Hepatic stellate cell (primary cell): ENCODE measurements around the gene SLC6A9.

ENCODE experiments used
- DNase-seq: peaks from one replicate; pipeline ENCODE4 v3.0.0; 2011; ENCODE audit warnings: low spot score

The SLC6A9 gene

DNA sequence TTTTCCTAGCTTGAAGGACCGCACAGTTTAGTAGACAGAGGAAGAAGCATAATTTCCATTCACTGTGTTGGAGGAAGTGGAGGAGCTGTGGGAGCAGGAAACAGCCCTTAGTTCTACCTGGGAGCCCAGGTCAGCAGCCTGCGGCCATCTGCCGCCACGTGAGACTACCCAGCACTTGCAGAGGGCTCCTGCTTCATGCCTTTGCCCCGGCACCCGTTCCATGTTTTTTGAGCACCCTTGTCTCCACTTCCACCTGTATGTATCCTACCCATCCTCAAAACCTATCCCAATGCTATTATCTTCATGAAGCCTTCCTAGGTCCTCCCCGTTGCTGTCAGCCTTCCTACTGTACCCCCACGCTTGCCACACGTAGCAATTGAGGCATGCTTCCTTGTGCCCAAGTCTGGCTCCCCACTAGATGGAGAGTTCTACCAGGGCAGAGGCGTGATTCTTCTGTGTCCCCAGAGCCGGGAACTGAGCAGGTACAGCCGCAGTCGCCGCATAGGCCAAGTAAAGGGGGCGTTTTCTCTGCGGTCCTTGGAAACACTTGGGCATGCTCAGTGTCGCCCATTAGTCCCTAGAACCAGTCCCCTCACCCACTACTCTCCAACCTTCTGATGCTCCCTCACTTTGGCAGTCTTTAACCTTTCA is 1.9 kb downstream of the SLC6A9 start:
- peak; percentile 63 for DNase-seq

DNA sequence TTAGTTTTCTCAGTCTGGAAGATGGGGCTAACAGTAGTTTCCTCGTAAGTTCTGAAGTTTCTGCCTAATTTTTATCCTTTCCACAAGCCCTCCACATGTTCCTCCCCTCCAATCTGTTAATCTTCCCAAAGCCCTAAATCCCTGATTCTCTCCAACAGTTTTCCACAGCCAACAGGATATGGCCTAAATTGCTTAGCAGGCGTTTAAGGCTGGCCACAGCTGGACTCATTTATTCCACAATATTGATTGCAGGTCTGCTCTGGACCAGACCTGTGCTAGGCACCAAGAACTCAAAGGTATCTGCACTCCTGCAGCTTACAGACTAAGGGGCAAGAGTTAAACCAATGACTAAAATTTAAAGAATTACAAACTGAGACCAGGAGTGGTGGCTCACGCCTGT is 3.9 kb downstream of the SLC6A9 start:
- DNase-seq, result no peak

DNA sequence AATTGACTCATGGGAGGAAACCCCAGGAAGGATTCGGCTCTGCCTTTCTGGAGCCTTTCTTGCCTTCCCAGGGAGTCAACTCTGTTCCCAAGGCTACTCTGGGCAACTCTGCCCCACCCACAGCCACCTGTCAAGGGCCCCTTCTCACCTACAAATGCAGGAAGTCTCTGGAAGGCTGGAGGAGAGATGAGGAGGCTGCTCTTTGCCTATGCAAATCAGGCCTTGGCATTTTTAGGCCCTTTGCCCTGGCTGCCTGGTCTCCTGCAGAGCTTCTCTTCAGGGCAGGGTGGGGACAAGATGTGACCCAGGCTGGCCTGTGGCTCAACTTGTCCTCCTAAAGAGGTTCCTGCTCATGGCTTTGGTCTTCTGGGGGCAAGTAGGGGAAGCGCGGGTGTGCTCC is 5.4 kb downstream of the SLC6A9 start:
- no peak for DNase-seq

DNA sequence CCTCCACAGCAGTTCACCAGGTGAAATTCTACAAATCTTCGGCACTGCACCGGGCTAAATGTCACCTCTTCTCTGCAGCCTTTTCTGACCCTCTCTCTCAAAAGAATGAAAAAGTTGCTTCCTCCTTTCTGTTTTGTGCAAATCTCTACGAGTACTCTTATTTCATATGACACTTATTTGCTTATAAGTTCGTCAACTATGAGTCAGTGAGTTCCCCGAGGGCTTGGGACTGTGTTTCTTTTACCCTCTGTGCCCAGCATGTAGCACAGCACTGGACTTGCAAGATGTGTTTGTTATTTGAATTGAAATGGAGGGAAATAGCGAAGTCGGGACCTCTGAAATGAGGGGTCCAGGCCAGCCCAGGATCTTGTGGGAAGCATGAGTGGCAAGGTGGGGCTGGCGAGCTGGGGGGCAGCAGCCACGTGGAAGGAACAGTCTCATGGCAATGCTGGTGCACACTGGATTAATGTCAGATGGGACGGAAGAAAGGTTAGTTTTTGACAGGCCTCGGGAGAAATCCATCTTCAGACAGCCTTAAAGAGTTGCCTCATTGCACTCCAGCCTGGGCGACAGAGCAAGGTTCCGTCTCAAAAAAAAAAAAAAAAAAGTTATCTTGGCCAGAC is 6.2 kb downstream of the SLC6A9 start:
- no peak for DNase-seq

DNA sequence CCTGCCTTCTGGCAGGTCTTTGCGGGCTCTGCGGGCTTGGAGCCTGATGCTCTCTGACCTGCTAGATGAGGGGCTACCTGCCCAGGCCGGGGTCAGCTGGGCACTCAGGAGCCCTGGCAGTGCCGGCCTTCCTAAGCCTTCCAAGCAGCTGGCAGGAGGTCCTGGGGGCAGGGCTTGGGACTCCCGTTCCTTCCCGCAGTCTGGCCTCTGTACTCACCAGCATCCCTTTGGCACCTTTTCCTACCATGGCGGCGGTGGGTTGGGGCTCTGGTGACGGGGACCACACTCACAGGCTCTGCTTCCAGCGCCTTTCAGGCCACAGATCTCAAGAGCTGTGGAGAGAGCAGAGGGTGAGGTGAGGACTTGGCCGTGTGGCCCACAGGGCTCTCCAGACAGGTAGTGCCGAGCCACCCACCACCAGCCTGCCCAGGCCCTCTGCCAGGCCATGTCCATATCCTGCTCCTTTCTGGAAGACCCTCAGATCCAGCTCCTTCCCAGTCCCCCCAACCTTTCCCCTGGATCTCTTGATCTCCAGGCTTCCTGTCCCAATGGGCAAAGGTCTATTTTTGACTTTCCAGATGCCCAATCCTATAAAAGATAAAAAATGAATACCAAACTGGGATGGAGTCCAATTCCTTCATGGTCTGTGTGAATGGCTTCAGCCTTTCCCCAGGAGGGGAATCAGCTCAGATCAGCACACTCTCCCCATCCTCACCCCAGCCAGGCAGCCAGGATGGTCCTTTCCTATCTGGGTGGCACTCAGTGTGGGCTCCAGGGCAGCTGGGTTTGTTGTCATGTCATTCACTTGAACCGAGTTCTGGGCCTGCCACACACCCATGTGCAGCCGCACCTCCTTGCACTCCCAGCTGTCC is 7.0 kb downstream of the SLC6A9 start:
- no peak for DNase-seq

DNA sequence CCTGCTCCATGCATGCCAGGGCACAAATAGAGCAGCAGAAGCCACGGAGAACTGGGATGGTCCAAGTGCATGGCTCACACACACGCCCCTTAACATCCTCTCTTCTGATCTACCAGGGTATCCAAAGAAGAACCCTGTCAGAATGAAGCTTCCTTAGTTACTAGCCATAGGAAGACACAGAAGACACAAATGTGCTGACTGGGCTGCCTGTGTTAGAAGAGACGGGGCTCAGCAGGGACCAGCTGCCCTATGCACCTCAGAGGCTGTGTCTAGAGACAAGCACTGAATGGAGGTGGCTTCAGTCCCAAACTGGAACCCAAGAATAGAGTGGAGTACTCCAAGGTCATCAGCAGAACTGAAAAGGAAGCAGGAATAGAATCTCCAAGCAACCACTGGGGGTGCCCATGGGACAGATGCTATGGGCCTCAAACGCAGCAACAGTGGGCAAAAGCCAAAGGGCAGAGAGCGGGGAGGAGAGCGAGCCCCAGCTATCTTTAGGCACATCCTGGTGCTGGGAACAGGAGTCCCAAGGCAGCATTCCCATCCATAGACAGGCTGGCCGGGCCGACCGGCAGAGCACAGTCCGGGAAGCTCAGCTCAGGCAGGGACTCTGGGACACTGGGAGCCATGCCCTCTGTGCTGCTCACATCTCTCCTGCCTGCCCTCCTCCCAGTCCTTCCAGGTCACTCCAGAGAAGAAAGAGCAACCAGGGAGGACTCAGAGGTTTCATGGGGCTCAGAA is 9.5 kb downstream of the SLC6A9 start:
- no peak for DNase-seq

DNA sequence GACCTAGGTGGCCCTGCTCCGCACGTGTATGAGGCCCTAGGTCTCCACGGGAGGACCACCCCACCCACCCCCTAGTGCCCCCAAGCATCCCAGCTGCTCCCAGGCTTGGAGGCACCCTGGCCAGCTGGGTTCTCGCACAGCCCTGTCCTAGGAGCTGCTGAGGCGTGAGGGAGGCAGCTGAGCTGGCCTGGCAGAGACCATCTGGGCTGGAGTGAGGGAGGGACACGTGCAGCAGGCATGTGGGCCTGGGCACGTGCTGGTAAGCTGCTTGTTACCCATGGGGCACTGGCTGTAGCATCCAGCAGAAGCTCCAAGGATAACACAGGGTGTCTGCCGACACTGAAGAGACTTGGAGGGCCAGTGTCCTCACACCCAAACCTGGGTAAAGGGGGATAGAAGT is 10.1 kb downstream of the SLC6A9 start:
- no peak for DNase-seq

DNA sequence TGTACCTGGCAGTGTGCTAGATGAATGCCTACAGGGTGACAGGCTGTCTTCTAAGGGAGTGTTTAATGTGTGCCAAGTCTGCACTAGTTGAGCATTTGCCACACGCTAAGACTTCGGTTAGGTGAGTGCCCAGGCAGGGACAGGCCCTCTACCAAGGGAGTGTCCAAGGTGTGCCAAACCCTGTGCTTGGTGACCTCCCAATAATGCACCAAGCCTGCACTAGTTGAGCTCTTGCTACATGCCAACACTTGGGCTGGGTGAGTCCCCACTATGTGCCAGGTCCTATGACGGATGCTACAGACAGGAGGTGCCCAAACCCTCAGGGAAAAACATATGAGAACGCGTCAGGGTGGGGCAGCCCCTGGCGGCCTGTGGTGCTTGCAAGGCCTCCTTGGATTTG is 10.8 kb downstream of the SLC6A9 start:
- no peak for DNase-seq

DNA sequence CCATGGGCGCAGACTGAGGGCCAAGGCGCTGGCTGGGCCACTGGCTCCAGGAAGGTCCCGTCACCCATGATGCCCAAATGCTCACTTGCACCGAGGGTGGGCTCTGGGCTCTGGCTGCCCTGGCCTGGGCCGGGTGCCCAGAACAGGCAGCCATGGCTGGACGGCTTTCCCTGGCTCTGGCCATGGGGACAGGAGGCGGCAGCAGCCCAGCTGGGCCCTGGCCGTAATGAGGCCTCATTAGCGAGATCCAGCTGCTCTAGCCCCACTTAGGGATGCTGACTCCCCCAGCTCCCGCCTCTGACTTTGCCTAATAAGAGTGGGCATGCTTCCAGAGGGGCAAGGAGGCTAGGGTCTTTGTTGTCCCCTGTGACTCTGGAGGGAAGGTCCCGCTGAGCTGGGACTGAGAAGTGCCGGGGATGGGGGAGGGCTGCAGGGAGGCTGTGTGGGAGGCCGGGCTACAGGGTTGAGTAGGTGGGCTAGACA is 11.8 kb downstream of the SLC6A9 start:
- DNase-seq, result no peak

DNA sequence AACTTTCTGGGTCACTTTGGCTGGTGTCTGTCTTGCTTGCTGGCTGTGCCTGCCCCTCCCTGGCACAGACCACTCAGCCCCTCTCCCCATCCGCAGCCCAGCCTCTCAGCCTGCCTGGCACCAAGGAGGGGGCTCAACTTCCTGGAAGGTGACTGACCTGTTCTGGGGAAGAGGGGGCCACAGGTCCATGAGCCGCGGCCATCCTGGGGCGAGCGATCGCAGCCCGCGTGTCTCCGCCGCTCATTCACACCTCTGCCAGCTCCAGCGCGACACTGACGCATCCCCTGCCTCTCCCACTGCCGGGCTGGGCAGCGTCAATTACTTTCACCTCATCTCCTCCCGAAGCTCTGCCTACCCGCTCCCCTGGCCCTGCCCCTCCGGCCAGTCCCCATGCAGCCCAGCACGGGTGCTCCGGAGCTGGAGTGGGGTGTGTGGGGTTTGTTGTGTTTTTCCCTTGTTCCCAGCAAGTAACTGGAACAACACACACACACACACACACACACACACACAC is 14.3 kb downstream of the SLC6A9 start:
- DNase-seq, result no peak

DNA sequence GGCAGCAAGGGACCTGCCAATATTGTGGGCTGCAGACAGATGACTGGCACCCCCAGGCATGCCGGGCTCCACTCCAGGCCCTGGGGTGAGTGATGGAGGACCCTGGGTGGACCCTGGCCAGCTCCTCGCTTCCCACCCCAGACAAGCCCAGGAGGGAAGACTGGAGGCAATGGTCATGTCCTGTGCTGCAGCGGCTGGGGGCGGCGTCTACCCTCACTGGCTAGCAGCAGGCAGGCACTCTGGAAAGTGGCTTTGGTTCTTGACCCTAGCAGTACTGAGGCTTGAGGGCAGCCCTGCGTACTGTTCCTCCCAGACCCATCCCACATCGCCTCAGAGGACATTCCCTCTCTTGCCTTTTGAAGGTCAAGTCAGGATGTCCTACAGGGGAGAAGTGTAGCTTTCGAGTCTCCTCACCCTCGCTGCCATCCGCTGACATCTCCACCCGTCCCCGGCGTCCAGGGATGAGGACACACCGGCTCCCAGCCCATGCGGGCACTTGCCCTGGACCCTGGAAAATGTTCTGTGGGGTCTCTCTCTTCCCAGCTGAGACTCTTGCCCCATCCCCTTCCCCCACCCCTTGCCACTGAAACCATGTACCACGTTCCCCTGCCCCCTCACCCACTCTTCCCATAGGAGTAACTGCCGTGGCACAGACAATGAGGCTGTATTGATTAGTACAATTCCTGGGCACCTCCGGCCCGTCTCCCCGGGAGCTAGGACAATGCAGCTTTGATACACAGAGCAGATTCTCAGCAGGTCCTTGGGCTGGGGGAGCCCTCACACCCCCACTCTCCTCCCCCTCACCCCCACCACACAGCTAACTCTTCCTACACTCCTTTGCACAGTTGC is 15.0 kb downstream of the SLC6A9 start:
- no peak for DNase-seq

DNA sequence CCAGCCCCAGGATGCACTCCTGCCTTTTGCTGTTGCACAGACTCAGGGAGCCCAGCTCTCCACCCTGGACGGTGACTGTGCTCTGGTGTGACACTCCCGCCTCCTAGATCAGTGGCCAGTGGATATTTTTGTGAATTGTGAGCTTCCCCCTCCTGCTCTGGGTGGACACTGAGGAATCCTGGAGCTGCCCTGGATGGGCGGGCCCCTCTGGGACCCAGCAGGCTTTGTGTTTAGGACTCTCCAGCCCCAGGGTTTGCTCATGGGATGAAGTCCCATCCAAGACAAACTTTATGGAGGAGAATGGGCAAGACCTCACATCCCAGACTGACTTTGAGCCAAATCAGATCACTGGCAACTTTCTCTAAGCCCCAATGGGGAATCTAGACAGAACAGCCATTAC is 16.1 kb downstream of the SLC6A9 start:
- DNase-seq, result peak; percentile 43

DNA sequence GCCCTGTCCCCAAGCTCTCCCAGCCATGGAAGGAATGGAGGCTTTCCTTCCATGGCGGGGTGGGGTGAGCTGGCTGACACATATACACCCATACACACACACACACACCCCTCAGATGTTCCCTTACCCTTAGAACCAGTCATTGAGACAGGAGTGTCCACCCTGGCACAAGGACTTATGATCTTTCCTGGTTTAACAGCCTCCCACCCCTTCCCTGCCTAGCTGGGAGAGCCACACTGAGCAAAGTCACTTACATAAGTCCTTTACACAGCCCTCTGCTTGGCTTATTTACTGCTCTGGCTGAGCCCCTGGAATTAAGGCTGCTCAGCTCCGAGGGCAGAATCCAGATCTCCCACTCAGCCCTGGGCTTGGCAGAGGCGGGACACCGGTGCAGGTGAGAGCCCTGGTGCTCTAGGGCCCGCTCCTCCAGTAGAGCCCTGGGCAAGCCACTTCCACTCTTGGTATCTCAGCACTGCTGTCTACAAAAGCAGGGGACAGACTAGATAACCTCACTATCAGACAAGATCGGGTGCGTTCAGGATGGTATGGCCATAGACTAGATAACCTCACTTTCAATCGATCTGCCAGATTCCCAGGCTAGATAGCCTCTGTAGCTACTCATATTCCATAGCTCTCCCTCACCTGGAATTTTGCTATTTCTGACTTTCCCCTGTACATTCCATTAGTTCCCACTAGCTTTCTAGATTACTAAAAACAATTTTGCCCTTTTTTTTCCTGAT is 16.7 kb downstream of the SLC6A9 start:
- DNase-seq, result no peak

DNA sequence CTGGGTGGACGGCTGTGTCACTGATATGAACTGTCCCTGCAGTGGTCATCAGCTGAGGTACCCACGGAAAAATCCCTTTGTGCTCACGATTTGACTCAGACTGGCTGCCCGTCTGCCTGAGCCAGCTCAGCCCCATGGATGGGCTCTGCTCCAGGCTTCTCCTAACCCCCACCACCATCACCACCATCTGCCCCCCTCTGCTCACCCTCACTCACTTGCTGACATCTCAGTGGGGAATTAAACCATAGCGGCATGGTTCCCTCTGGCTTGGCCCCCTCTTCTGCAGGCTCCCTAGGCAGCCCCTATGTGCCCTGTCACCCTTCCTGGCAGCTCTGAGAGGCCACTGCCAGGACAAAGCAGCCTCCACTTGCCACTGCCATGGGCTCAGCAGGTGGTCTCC is 17.3 kb downstream of the SLC6A9 start:
- DNase-seq, result no peak

DNA sequence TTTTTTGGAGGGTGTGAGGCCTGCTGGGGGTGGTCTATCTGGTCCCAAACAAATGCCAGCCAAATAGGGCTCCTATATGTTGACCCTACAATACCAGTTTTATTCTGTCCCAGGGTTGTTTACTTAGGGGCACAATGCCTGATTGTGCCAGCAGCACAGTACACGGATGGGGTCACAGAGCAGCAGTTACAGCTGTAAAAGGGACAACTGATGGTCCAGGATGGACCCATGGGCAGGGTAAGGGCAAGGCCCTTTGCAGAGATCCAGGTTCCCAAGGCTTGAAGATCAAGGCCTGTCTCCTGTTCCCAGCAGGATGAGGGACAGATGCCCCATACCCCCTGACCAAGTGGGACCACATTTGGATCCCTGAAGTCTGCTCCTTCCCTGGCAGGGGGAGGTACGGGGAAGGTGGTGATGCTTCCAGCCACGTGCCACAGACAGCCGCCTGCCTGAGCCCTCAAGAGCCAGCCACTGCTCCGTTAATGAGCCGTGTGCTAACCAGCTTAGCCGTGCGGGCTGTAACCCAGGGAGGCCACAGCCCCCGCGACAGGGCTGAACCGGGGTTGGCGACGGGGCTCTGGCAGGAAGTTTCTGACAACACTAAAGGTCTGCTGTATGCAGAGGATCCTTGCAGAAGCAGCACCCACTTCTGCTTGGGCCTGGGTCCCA is 18.2 kb downstream of the SLC6A9 start:
- no peak for DNase-seq

DNA sequence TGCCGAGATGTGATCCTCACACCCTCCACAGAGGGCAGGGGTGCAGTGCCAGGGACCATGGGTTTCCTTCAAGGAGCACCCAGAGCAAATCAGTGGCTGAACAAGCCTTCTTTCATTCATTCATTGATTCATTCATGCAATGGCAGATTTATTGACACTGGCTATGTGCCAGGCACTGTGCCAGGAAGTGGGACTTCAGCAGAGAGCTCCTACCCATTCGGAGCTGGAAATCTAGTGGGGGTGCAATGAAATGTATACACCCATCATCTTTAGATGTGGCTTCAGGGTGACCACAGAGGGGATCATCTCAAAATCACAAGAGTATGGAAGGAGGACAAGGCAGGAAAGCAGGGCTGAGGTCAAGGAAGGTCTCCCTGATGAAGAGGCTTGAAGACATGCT is 18.9 kb downstream of the SLC6A9 start:
- DNase-seq, result no peak

DNA sequence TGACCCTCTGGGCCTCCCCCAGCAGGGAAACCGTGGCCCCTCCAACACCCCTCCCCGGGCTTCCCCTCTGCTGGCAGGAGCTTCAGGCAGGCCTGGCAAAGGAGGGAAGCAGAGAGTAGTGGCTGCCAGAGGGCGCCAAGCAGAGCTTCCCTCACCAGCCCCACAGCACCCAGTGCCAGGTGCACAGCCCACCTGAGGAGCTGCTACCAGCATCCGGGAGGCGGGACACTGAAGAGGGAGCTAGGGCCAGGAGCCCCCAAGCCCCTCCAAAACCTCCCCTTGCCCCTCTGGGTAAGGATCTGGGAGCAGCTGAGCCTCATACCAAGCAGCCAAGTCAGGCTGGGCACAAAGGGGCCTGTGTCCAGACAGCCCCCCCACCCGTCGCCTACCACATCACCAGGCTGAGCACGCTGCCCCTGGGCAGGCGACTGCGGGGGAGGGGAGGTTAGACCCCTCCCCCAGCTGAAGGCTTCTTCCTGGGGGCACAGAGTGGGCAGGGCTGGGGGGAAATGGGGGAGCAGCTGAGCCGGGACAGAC is 20.3 kb downstream of the SLC6A9 start:
- no peak for DNase-seq

DNA sequence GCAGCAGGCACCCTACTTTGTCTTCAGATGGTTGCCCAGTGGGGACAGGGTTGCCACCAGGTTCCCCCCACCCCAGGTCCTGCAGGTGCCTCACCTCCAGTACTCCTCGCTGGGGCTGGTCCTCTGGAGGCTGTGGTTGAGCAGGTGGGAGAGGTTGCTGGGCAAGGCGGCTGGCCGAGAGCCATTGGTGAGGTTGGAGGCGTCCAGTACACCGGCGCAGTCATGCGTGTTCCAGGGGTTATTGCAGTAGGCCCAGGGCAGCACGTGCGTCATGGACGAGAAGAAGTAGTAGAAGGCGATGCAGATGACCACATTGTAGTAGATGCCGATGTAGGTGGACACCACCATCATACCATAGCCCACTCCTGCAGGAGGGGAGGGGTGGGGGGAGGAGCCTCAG is 23.0 kb downstream of the SLC6A9 start:
- no peak for DNase-seq

DNA sequence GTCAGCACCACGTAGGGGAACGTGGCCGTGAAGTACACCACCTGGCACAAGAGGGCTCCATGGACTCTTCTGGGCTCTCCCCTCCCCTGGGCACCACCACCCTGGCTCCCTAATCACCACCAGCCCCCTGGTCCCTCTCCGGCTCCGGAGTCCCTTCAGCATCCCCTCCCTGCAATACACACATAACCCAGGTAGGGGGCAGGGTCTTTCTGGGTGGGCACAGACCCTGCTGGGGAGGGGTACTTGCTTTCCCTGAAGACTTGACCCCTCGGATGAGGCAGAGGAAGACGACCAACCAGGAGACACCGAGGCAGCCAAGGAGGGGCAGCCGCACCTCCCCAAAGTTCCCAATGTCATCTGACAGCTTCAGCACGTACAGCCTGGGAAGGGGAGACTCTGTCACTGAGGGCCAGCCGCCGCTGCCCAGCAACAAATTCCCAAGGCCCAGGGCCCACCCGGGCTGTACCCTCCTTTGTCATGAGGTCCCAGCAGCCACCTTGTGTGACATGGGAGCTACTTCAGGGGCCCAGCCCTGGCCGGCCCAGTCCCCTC is 28.6 kb downstream of the SLC6A9 start:
- no peak for DNase-seq
